A549 (cell line): ENCODE results near the gene ARL3.

ENCODE experiments used
- EHMT2 ChIP-seq: fragments of 200-600 bp; sonication (generic); IDR thresholded peaks from 2 replicates; pipeline ENCODE4 v1.6.1; 2016; ENCODE audit warnings: antibody characterized with exemption, low read depth, mild to moderate bottlenecking, moderate library complexity
- EP300 ChIP-seq, 2 experiments: fragments of >200 bp; sonication (Bioruptor Twin); formaldehyde crosslinking; IDR thresholded peaks; 2 replicates in 1 of 2; 3 replicates in 1 of 2; pipeline ENCODE4 v1.6.1; 2016 to 2017
- ESRRA ChIP-seq: fragments of 150-350 bp; IDR thresholded peaks from 2 replicates; pipeline ENCODE4 v1.6.1; 2014; ENCODE audit warnings: mild to moderate bottlenecking, low read length, borderline replicate concordance
- HDAC2 ChIP-seq: fragments of 200-600 bp; sonication (generic); IDR thresholded peaks from 2 replicates; pipeline ENCODE4 v1.6.1; 2016
- KDM5A ChIP-seq: fragments of 200-600 bp; sonication (generic); IDR thresholded peaks from 2 replicates; pipeline ENCODE4 v1.6.1; 2016; ENCODE audit warnings: antibody characterized with exemption, mild to moderate bottlenecking
- MAFK ChIP-seq: fragments of 450-650 bp; IDR thresholded peaks from 2 replicates; pipeline ENCODE4 v1.6.1; 2014; ENCODE audit not compliant: partially characterized antibody
- RAD21 ChIP-seq, 2 experiments: fragments of >200 bp in 1 of 2; sonication (Bioruptor Twin) in 1 of 2; formaldehyde crosslinking in 1 of 2; IDR thresholded peaks in 1 of 2; conservative IDR thresholded peaks in 1 of 2; 2 replicates in 1 of 2; 3 replicates in 1 of 2; pipeline ENCODE4 v1.6.1; 2012 to 2018; ENCODE audit warnings: inconsistent platforms in 1 of 2
- SMC3 ChIP-seq: fragments of >200 bp; sonication (Bioruptor Twin); formaldehyde crosslinking; IDR thresholded peaks from 3 replicates; pipeline ENCODE4 v1.6.1; 2018; ENCODE audit warnings: inconsistent platforms
- TF ChIP-seq, protein P1 (sequence below): IDR thresholded peaks from 2 replicates; pipeline ENCODE4 v1.6.1; 2012
- TF ChIP-seq, protein P2 (sequence below): fragments of >200 bp; sonication (Bioruptor Twin); formaldehyde crosslinking; IDR thresholded peaks from 3 replicates; pipeline ENCODE4 v1.5.1; 2016
- TF ChIP-seq, protein P3 (sequence below): fragments of 450-650 bp; IDR thresholded peaks from 2 replicates; pipeline ENCODE4 v1.6.1; 2014; ENCODE audit warnings: antibody characterized with exemption
- TF ChIP-seq, protein P4 (sequence below): fragments of 250-450 bp; sonication (Bioruptor Pico); IDR thresholded peaks from 2 replicates; pipeline ENCODE4 v1.5.0; 2021; ENCODE audit warnings: mild to moderate bottlenecking, moderate library complexity, borderline replicate concordance

DNA sequence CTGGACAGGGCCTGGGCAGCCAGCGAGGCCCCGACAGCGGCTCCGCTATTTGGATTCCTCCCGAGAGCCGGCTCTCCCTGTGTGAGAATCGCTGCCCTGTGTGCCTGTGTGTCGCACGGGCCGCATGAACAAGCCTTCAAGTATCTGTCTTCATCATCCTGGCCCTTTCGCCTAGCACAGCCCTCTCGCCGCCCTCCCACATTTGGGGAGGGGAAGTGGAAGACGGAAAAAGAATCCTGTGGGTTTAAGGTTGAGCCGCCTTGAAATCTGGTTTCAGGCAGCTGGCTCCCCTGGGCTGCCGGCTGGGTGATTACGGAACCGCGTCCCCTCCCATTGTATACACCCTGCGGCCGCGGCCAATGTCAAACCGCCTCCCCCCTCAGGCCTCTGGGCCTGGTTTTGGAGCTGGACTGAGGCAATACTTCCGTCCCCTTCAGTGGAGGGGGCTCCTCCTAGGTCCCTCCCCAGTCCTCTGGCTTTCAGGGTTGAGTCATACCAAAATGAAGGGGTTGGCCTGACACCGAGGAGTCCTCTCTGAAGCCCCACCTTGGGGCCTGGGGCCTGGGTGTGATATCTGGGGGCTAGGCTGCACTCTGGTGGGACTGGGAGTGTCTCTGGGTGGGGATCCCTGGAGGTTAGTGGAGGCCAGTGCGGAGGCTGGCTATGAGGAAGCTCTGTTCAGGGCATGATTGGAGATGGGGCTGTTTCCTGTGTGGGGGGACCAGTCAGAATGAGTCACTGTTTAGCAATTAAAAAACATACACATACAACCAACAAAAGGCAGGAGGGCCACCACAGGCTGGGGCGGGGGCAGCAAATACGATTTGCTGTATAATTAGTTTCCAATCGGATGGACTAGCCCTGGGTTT, 68.2 kb downstream of the ARL3 start:
- TF ChIP-seq HDAC2 (no peak), MAFK (no peak), EP300 (IDR thresholded peaks at IDR 0.05) (no peak), EHMT2 (no peak), RAD21 (conservative IDR thresholded peaks at IDR 0.05 in 1 of 2, IDR thresholded peaks at IDR 0.05 in 1 of 2) (no peak), ESRRA (no peak), KDM5A (no peak), SMC3 (no peak)
- TF ChIP-seq, protein P1, sequence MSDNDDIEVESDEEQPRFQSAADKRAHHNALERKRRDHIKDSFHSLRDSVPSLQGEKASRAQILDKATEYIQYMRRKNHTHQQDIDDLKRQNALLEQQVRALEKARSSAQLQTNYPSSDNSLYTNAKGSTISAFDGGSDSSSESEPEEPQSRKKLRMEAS = no peak
- TF ChIP-seq, protein P2, sequence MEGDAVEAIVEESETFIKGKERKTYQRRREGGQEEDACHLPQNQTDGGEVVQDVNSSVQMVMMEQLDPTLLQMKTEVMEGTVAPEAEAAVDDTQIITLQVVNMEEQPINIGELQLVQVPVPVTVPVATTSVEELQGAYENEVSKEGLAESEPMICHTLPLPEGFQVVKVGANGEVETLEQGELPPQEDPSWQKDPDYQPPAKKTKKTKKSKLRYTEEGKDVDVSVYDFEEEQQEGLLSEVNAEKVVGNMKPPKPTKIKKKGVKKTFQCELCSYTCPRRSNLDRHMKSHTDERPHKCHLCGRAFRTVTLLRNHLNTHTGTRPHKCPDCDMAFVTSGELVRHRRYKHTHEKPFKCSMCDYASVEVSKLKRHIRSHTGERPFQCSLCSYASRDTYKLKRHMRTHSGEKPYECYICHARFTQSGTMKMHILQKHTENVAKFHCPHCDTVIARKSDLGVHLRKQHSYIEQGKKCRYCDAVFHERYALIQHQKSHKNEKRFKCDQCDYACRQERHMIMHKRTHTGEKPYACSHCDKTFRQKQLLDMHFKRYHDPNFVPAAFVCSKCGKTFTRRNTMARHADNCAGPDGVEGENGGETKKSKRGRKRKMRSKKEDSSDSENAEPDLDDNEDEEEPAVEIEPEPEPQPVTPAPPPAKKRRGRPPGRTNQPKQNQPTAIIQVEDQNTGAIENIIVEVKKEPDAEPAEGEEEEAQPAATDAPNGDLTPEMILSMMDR = no peak
- TF ChIP-seq, protein P3, sequence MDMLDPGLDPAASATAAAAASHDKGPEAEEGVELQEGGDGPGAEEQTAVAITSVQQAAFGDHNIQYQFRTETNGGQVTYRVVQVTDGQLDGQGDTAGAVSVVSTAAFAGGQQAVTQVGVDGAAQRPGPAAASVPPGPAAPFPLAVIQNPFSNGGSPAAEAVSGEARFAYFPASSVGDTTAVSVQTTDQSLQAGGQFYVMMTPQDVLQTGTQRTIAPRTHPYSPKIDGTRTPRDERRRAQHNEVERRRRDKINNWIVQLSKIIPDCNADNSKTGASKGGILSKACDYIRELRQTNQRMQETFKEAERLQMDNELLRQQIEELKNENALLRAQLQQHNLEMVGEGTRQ = no peak
- TF ChIP-seq, protein P4, sequence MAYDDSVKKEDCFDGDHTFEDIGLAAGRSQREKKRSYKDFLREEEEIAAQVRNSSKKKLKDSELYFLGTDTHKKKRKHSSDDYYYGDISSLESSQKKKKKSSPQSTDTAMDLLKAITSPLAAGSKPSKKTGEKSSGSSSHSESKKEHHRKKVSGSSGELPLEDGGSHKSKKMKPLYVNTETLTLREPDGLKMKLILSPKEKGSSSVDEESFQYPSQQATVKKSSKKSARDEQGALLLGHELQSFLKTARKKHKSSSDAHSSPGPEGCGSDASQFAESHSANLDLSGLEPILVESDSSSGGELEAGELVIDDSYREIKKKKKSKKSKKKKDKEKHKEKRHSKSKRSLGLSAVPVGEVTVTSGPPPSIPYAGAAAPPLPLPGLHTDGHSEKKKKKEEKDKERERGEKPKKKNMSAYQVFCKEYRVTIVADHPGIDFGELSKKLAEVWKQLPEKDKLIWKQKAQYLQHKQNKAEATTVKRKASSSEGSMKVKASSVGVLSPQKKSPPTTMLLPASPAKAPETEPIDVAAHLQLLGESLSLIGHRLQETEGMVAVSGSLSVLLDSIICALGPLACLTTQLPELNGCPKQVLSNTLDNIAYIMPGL (CRISPR knock-in tag) = no peak
